Left forelimb (tissue), 1 donor: ENCODE data around the gene RNF112.
A peak's percentile ranks its signal among the peaks of the same experiment; 100 is the strongest.

Experiments used
- DNase-seq: peaks from one replicate; pipeline ENCODE4 v3.0.0-alpha.2; 2018; ENCODE audit warnings: low spot score

Gene RNF112

GRCh38 chr17:19410875-19411620 lies at the start of gene RNF112:
Gene RNF112 (plus strand): TSS chr17:19411232. CDS start chr17:19411409, 177 bp downstream.
- DNase-seq = no peak

- no peak for DNase-seq
Measured at GRCh38 chr17:19361326-19361725, 49.7 kb upstream of the RNF112 start.

GRCh38 chr17:19361944-19362276 lies 49.1 kb upstream of the RNF112 start:
- DNase-seq = no peak

- peak; percentile 97 for DNase-seq
Measured at GRCh38 chr17:19362277-19363113, 48.5 kb upstream of the RNF112 start, which contains the start of gene B9D1. Gene B9D1 (minus strand): TSS chr17:19362723. CDS start chr17:19362569, 154 bp downstream.

GRCh38 chr17:19363114-19363438 lies 48.0 kb upstream of the RNF112 start:
- DNase-seq = no peak

- no peak for DNase-seq
Measured at GRCh38 chr17:19363460-19364035, 47.5 kb upstream of the RNF112 start.

- DNase-seq = no peak
Measured at GRCh38 chr17:19364699-19365498, 46.1 kb upstream of the RNF112 start.

GRCh38 chr17:19365499-19365817 lies 45.6 kb upstream of the RNF112 start:
- no peak for DNase-seq

GRCh38 chr17:19365833-19366636 lies 45.0 kb upstream of the RNF112 start:
- no peak for DNase-seq

GRCh38 chr17:19366637-19366972 lies 44.4 kb upstream of the RNF112 start:
- no peak for DNase-seq

- DNase-seq = no peak
Measured at GRCh38 chr17:19368229-19368628, 42.8 kb upstream of the RNF112 start.

- DNase-seq = peak; percentile 30
Measured at GRCh38 chr17:19369107-19369778, 41.8 kb upstream of the RNF112 start.

GRCh38 chr17:19369846-19370492 lies 41.1 kb upstream of the RNF112 start:
- DNase-seq = peak; percentile 37

GRCh38 chr17:19370493-19370960 lies 40.5 kb upstream of the RNF112 start:
- peak; percentile 66 for DNase-seq

GRCh38 chr17:19371259-19372010 lies 39.6 kb upstream of the RNF112 start:
- DNase-seq = peak; percentile 40

- DNase-seq = peak; percentile 53
Measured at GRCh38 chr17:19372011-19372370, 39.0 kb upstream of the RNF112 start.

- no peak for DNase-seq
Measured at GRCh38 chr17:19372439-19372838, 38.6 kb upstream of the RNF112 start.

GRCh38 chr17:19372866-19373504 lies 38.0 kb upstream of the RNF112 start:
- DNase-seq = peak; percentile 58

- no peak for DNase-seq
Measured at GRCh38 chr17:19374136-19374535, 36.9 kb upstream of the RNF112 start.
